Thyroid gland (tissue), 4 donors: ENCODE results near the gene MYCN. TPM values are rescaled to one million over a fixed set of nuclear protein-coding genes. Genes with fewer than 3 reads are reported as not detected.
"Not testable (repeated sequence)": the region's sequence is repeated elsewhere in the genome, so short reads cannot be mapped to it uniquely, and the experiment has no call there.

Experiments used
- DNase-seq, 2 donors: peaks; one replicate each; pipeline ENCODE4 v3.0.0-alpha.2; 2019
- H3K27ac ChIP-seq, 3 donors: fragments of 200-600 bp; sonication (generic); 1 replicate in 2 of 3; 2 replicates in 1 of 3; pipeline ENCODE4 v1.5.1; 2016 to 2019; ENCODE audit warnings: mild to moderate bottlenecking in 1 of 3, moderate library complexity in 1 of 3
- H3K27me3 ChIP-seq: fragments of 200-600 bp; sonication (generic); one replicate; pipeline ENCODE4 v1.5.1; 2019
- H3K36me3 ChIP-seq, 2 donors: fragments of 200-600 bp; sonication (generic); one replicate each; pipeline ENCODE4 v1.5.1; 2016 to 2019
- H3K4me1 ChIP-seq, 2 donors: fragments of 200-600 bp; sonication (generic); one replicate each; pipeline ENCODE4 v1.5.1; 2017 to 2019
- H3K4me3 ChIP-seq, 3 donors: fragments of 200-600 bp; sonication (generic); replicated peaks in 1 of 3; 1 replicate in 2 of 3; 2 replicates in 1 of 3; pipeline ENCODE4 v1.5.1; 2016; ENCODE audit warnings: mild to moderate bottlenecking in 1 of 3
- H3K9me3 ChIP-seq: fragments of 200-600 bp; sonication (generic); one replicate; pipeline ENCODE4 v1.5.1; 2017
- CTCF ChIP-seq, 6 experiments: fragments of 200-600 bp in 3 of 6; fragments of 450-650 bp in 3 of 6; sonication (generic) in 3 of 6; IDR thresholded peaks; one replicate each; pipeline ENCODE4 v1.5.1; 2016 to 2019; ENCODE audit warnings: antibody characterized with exemption in 6 of 6, mild to moderate bottlenecking in 2 of 6, inconsistent platforms in 1 of 6, moderate library complexity in 1 of 6
- POLR2A ChIP-seq, 2 donors: fragments of 450-650 bp; IDR thresholded peaks; one replicate each; pipeline ENCODE4 v1.6.1; 2017; ENCODE audit warnings: antibody characterized with exemption in 2 of 2, mild to moderate bottlenecking in 2 of 2, moderate library complexity in 1 of 2
- WGBS, 2 donors: methylation state at CpG; one replicate each; pipeline ENCODE4 v1.1.5; 2017; 5-methylcytosine and 5-hydroxymethylcytosine counted together
- intact Hi-C: fragments of 100-400 bp; cut with DNase I; formaldehyde crosslinking; loops from one replicate; pipeline ENCODE4 v1.15.1; 2023
- total RNA-seq, 4 donors: library from RNA; depleted of rRNA; stranded (reverse); fragments of >200 nt; gene quantifications; one replicate each; pipeline ENCODE4 v1.2.3, GENCODE V29; 2016

The MYCN gene
- total RNA-seq, 4 donors from 2014 or later: 5.9 to 13.3 (median 10.1) TPM

GRCh38 chr2:15897431-15898098 is 42.8 kb upstream of the MYCN start:
- Histone ChIP-seq H3K4me1 (peaks cover 5 to 12% of the 10 kb centered on the region in 2 donors), H3K27me3 (no peaks in the 10 kb centered on the region), H3K4me3 (no peak overlapping the region), H3K9me3 (no peaks in the 10 kb centered on the region), H3K36me3 (no peaks in the 10 kb centered on the region), H3K27ac (no peak overlapping the region)
- WGBS, 2 donors: 90 to 92% methylated on average over 4 of the region's 4 CpGs
- no peak for TF ChIP-seq CTCF (IDR thresholded peaks at IDR 0.05)
- TF ChIP-seq POLR2A (IDR thresholded peaks at IDR 0.05): no peak
- DNase-seq: no peak
- intact Hi-C loops: no loop called here

DNA sequence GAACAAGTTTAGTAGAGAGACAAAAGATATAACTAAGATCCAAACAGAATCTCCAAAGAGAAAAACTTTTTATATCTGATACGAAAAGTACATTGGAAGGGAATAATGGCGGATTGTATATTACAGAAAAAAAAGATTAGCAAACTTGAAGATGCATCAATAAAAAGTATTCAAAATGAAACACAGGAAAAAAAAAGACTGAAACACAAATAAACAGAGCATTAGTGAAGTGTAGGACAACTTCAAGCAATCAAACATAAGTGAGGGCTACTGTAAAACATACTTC is 41.1 kb upstream of the MYCN start:
- TF ChIP-seq POLR2A (IDR thresholded peaks at IDR 0.05) (no peak), CTCF (IDR thresholded peaks at IDR 0.05) (no peak)
- 95 to 96% methylated on average over 2 of the region's 2 CpGs for WGBS, 2 donors
- H3K4me1 ChIP-seq: peaks cover under 1 to 1% of the 10 kb centered on the region in 2 donors
- H3K9me3 ChIP-seq: no peaks in the 10 kb centered on the region
- no peak overlapping the region for H3K4me3 ChIP-seq
- intact Hi-C loops: no loop called here
- no peaks in the 10 kb centered on the region for H3K36me3 ChIP-seq
- no peak for DNase-seq
- no peak overlapping the region for H3K27ac ChIP-seq
- no peaks in the 10 kb centered on the region for H3K27me3 ChIP-seq

DNA sequence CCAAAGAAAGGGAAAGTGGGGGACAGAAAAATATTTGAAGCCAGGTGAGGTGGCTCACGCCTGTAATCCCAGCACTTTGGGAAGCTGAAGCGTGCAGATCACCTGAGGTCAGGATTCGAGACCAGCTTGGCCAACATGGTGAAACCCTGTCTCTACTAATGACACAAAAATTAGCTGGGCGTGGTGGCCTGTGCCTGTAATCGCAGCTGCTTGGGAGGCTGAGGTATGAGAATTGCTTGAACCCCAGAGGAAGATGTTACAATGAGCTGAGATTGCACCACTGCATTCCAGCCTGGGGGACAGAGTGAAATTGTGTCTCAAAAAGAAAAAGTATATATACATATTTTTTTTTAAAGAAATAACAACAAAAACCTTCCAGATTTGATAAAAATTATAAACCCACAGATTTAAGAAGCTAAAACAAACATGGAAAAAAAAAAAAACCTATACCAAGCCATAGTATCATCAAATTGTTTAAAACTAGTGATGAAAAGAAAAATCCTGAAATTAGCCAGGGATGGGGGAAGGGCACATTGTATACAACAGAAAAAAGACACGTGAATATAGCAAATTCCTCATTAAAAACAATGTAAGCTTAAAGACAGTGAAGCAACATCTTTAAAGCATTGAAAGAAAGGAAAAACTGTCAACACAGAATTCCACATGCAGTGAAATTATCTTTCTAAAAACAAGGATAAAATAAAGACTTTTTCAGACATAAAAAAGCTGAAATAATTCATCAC is 40.4 kb upstream of the MYCN start:
- H3K27ac ChIP-seq: no peak overlapping the region
- 86 to 95% methylated on average over 6 of the region's 6 CpGs for WGBS, 2 donors
- H3K9me3 ChIP-seq: no peaks in the 10 kb centered on the region
- DNase-seq: no peak
- intact Hi-C loops: no loop called here
- H3K4me1 ChIP-seq: no peaks in the 10 kb centered on the region
- H3K36me3 ChIP-seq: no peaks in the 10 kb centered on the region
- H3K27me3 ChIP-seq: no peaks in the 10 kb centered on the region
- no peak for TF ChIP-seq CTCF (IDR thresholded peaks at IDR 0.05)
- TF ChIP-seq POLR2A (IDR thresholded peaks at IDR 0.05): no peak
- no peak overlapping the region for H3K4me3 ChIP-seq

GRCh38 chr2:15901095-15901807 is 39.1 kb upstream of the MYCN start:
- no peaks in the 10 kb centered on the region for H3K36me3 ChIP-seq
- WGBS, 2 donors: 97 to 98% methylated on average over 5 of the region's 5 CpGs
- no peak for TF ChIP-seq CTCF (IDR thresholded peaks at IDR 0.05)
- no peak for TF ChIP-seq POLR2A (IDR thresholded peaks at IDR 0.05)
- H3K27me3 ChIP-seq: no peaks in the 10 kb centered on the region
- H3K4me1 ChIP-seq: no peaks in the 10 kb centered on the region
- no peaks in the 10 kb centered on the region for H3K9me3 ChIP-seq
- no peak overlapping the region for H3K4me3 ChIP-seq
- no peak for DNase-seq
- H3K27ac ChIP-seq: no peak overlapping the region
- intact Hi-C loops: no loop called here

GRCh38 chr2:15901808-15902130 is 38.6 kb upstream of the MYCN start:
- Histone ChIP-seq H3K9me3 (no peaks in the 10 kb centered on the region), H3K27ac (no peak overlapping the region), H3K27me3 (no peaks in the 10 kb centered on the region), H3K36me3 (no peaks in the 10 kb centered on the region), H3K4me3 (no peak overlapping the region), H3K4me1 (no peaks in the 10 kb centered on the region)
- 62 to 79% methylated on average over 3 of the region's 3 CpGs for WGBS, 2 donors
- DNase-seq: no peak
- intact Hi-C loops: no loop called here
- no peak for TF ChIP-seq CTCF (IDR thresholded peaks at IDR 0.05)
- TF ChIP-seq POLR2A (IDR thresholded peaks at IDR 0.05): no peak

GRCh38 chr2:15903910-15904309 is 36.4 kb upstream of the MYCN start:
- H3K27ac ChIP-seq, H3K4me3 ChIP-seq, H3K4me1 ChIP-seq, H3K27me3 ChIP-seq, H3K36me3 ChIP-seq, DNase-seq, H3K9me3 ChIP-seq, intact Hi-C loops: not testable (repeated sequence)
- WGBS, 2 donors: 95 to 98% methylated on average over 3 of the region's 3 CpGs
